H1 (cell line): Measurements from ENCODE around the gene LRRC41. TPM values are rescaled to one million over a fixed set of nuclear protein-coding genes. Genes with fewer than 3 reads are reported as not detected.

Experiments used
- CTCF ChIA-PET: fragments of 300-600 bp; sonication (Branson Sonifier 250); formaldehyde crosslinking; loops from one replicate; lab custom pipeline; 2021; ENCODE audit not compliant: partially characterized antibody; lab: Charles Lee
- POLR2A ChIA-PET: fragments of 300-600 bp; sonication (Branson Sonifier 250); formaldehyde crosslinking; loops from one replicate; lab custom pipeline; 2021; ENCODE audit warnings: inconsistent platforms; ENCODE audit not compliant: partially characterized antibody; lab: Charles Lee
- DNase-seq, 2 experiments: peaks; one replicate each; pipeline versions ENCODE4 v3.0.0 to v3.0.0-alpha.2; 2010 to 2022; ENCODE audit warnings: low spot score in 2 of 2, low read depth in 1 of 2, mixed read lengths in 1 of 2
- FAIRE-seq: peaks from 2 replicates; lab custom pipeline; 2011; peaks lifted over from hg19 to GRCh38; lab: Jason Lieb, UNC
- H2AFZ ChIP-seq: 2 replicates; pipeline ENCODE4 v1.8.1; 2012; ENCODE audit warnings: low read length, inconsistent platforms
- H2AK5ac ChIP-seq: 2 replicates; pipeline ENCODE4 v1.6.1; 2013; ENCODE audit warnings: low read depth, low read length
- H2BK120ac ChIP-seq: replicated peaks from 2 replicates; pipeline ENCODE3; 2013; ENCODE audit warnings: low read depth, low read length, inconsistent platforms
- H2BK12ac ChIP-seq: 2 replicates; pipeline ENCODE4 v1.6.1; 2013; ENCODE audit warnings: low read depth, low read length
- H2BK15ac ChIP-seq: 2 replicates; pipeline ENCODE4 v1.6.1; 2013; ENCODE audit warnings: low read length
- H2BK20ac ChIP-seq: 2 replicates; pipeline ENCODE4 v1.6.1; 2013; ENCODE audit warnings: low read length
- H2BK5ac ChIP-seq: 2 replicates; pipeline ENCODE4 v1.6.1; 2013; ENCODE audit warnings: low read depth, low read length
- H3K14ac ChIP-seq: 2 replicates; pipeline ENCODE4 v1.6.1; 2013; ENCODE audit warnings: inconsistent platforms; ENCODE audit not compliant: insufficient read length
- H3K18ac ChIP-seq: 2 replicates; pipeline ENCODE4 v1.6.1; 2013; ENCODE audit warnings: low read length; ENCODE audit errors: extremely low read depth
- H3K23ac ChIP-seq: 2 replicates; pipeline ENCODE4 v1.6.1; 2013; ENCODE audit warnings: inconsistent platforms; ENCODE audit not compliant: insufficient read length
- H3K23me2 ChIP-seq: 2 replicates; pipeline ENCODE4 v1.6.1; 2013; ENCODE audit warnings: low read depth, low read length
- H3K27ac ChIP-seq: 2 replicates; pipeline ENCODE4 v1.6.1; 2011; ENCODE audit warnings: low read depth, low read length, inconsistent platforms
- H3K27me3 ChIP-seq, 4 experiments: replicated peaks in 1 of 4; 1 replicate in 1 of 4; 2 replicates in 3 of 4; pipeline versions ENCODE4 v1.6.1 to v1.8.1; 2011 to 2013; ENCODE audit warnings: low read length in 3 of 4, mild to moderate bottlenecking in 3 of 4, inconsistent platforms in 2 of 4, mixed read lengths in 2 of 4, moderate library complexity in 1 of 4; ENCODE audit not compliant: control insufficient read depth in 3 of 4, insufficient read depth in 3 of 4; ENCODE audit errors: extremely low read depth in 1 of 4
- H3K36me3 ChIP-seq, 4 experiments: 2 replicates each; pipeline versions ENCODE4 v1.6.1 to v1.8.1; 2011 to 2013; ENCODE audit warnings: mild to moderate bottlenecking in 4 of 4, low read length in 3 of 4, moderate library complexity in 2 of 4, control low read depth in 1 of 4, inconsistent platforms in 1 of 4; ENCODE audit not compliant: insufficient read depth in 4 of 4, control insufficient read depth in 2 of 4
- H3K4ac ChIP-seq: replicated peaks from 2 replicates; pipeline ENCODE3; 2013; ENCODE audit warnings: low read length, low read depth, mixed read lengths, inconsistent platforms; ENCODE audit not compliant: insufficient read length
- H3K4me1 ChIP-seq, 4 experiments: replicated peaks in 1 of 4; 1 replicate in 1 of 4; 2 replicates in 3 of 4; pipeline versions ENCODE4 v1.6.1 to v1.8.1; 2011 to 2013; ENCODE audit warnings: low read length in 3 of 4, inconsistent platforms in 2 of 4, mixed read lengths in 1 of 4; ENCODE audit not compliant: insufficient read depth in 4 of 4, control insufficient read depth in 3 of 4
- H3K4me2 ChIP-seq, 2 experiments: 2 replicates each; pipeline versions ENCODE4 v1.6.1 to v1.8.1; 2011 to 2013; ENCODE audit warnings: low read depth in 2 of 2, low read length in 2 of 2, control low read depth in 1 of 2, inconsistent platforms in 1 of 2, mild to moderate bottlenecking in 1 of 2; ENCODE audit not compliant: insufficient read depth in 1 of 2
- H3K4me3 ChIP-seq, 4 experiments: fragments of 200-600, 300-600 bp in 1 of 4; sonication (generic), shearing (Covaris generic), sonication (Bioruptor Twin) in 1 of 4; 2 replicates each; pipeline versions ENCODE4 v1.5.1 to v1.8.1; 2011 to 2016; ENCODE audit warnings: low read length in 4 of 4, low read depth in 3 of 4, control low read depth in 2 of 4, inconsistent platforms in 2 of 4, mild to moderate bottlenecking in 2 of 4, mixed read lengths in 1 of 4, moderate library complexity in 1 of 4; ENCODE audit not compliant: insufficient read depth in 2 of 4; ENCODE audit errors: extremely low read depth in 1 of 4
- H3K56ac ChIP-seq: replicated peaks from 2 replicates; pipeline ENCODE3; 2013; ENCODE audit warnings: low read depth, mild to moderate bottlenecking, mixed read lengths, low read length, inconsistent platforms; ENCODE audit not compliant: insufficient read length
- H3K79me1 ChIP-seq: 2 replicates; pipeline ENCODE4 v1.6.1; 2013; ENCODE audit warnings: low read depth, low read length, control low read depth
- H3K79me2 ChIP-seq, 2 experiments: 2 replicates each; pipeline versions ENCODE4 v1.6.1 to v1.8.1; 2012 to 2013; ENCODE audit warnings: low read length in 2 of 2, mild to moderate bottlenecking in 2 of 2, inconsistent platforms in 1 of 2; ENCODE audit not compliant: insufficient read depth in 2 of 2, control insufficient read depth in 1 of 2
- H3K9ac ChIP-seq, 4 experiments: replicated peaks in 1 of 4; 1 replicate in 1 of 4; 2 replicates in 3 of 4; pipeline versions ENCODE4 v1.6.1 to v1.8.1; 2011 to 2013; ENCODE audit warnings: low read depth in 3 of 4, low read length in 3 of 4, control low read depth in 2 of 4, mild to moderate bottlenecking in 2 of 4, moderate library complexity in 2 of 4, inconsistent platforms in 1 of 4; ENCODE audit errors: extremely low read depth in 1 of 4
- H3K9me3 ChIP-seq, 2 experiments: 2 replicates each; pipeline versions ENCODE4 v1.6.1 to v1.8.1; 2012 to 2013; ENCODE audit warnings: mild to moderate bottlenecking in 2 of 2, moderate library complexity in 2 of 2, control low read depth in 1 of 2, inconsistent platforms in 1 of 2, low read depth in 1 of 2, low read length in 1 of 2, mixed read lengths in 1 of 2; ENCODE audit not compliant: insufficient read depth in 2 of 2
- H4K20me1 ChIP-seq, 2 experiments: replicated peaks in 1 of 2; 2 replicates each; pipeline versions ENCODE3 to v1.8.1; 2011 to 2013; ENCODE audit warnings: inconsistent platforms in 2 of 2, low read length in 2 of 2, mild to moderate bottlenecking in 1 of 2; ENCODE audit not compliant: insufficient read depth in 2 of 2, control insufficient read depth in 1 of 2
- H4K5ac ChIP-seq: 2 replicates; pipeline ENCODE4 v1.6.1; 2013; ENCODE audit warnings: low read length, low read depth, mixed read lengths, inconsistent platforms; ENCODE audit not compliant: insufficient read length
- H4K8ac ChIP-seq: 2 replicates; pipeline ENCODE4 v1.8.0; 2013; ENCODE audit warnings: mild to moderate bottlenecking, moderate library complexity, low read length, inconsistent platforms; ENCODE audit not compliant: insufficient read depth; ENCODE audit errors: extremely low read depth
- H4K91ac ChIP-seq: replicated peaks from 2 replicates; pipeline ENCODE3; 2013; ENCODE audit warnings: low read length, mixed read lengths, inconsistent platforms; ENCODE audit not compliant: insufficient read length
- CREB1 ChIP-seq: IDR thresholded peaks from 2 replicates; pipeline ENCODE4 v1.6.1; 2012; ENCODE audit warnings: inconsistent platforms
- WGBS, 2 experiments: shearing (Covaris generic) in 1 of 2; methylation state at CpG; one replicate each; pipeline versions ENCODE4 v1.1.6 to v1.1.7; 2013 to 2015; ENCODE audit warnings: low lambda C conversion rate in 2 of 2, mixed read lengths in 2 of 2, inconsistent platforms in 1 of 2, low coverage in 1 of 2, missing lambda C conversion rate in 1 of 2; ENCODE audit not compliant: insufficient replicate concordance in 2 of 2, insufficient coverage in 1 of 2, insufficient read length in 1 of 2; ENCODE audit errors: extremely low coverage in 1 of 2, missing lambda C conversion rate in 1 of 2; 5-methylcytosine and 5-hydroxymethylcytosine counted together
- polyA plus RNA-seq, 7 experiments: library from polyadenylated mRNA; depleted of rRNA in 3 of 7; stranded (reverse) in 5 of 7; unstranded in 2 of 7; fragments of >200 nt in 5 of 7; fragments of 200-250 nt in 2 of 7; gene quantifications; 1 replicate in 5 of 7; 2 replicates in 1 of 7; 4 replicates in 1 of 7; pipeline versions ENCODE4 v1.2.1 to v1.2.3, GENCODE V29; 2011 to 2013; ENCODE audit warnings: missing spikeins in 2 of 7, mixed read lengths in 2 of 7
- total RNA-seq: library from RNA; stranded (reverse); fragmentation: NEBNext Ultra II Directional; extraction: Animal tissue kit (Norgen Biotek cat#: 25700); gene quantifications from 2 replicates; pipeline ENCODE4 v1.2.1, GENCODE V29; 2021

LRRC41 gene
- total and polyA plus RNA-seq, 2 of the 8 experiments (the other 6 are each of a cell fraction or from before 2014, with no cell fraction given), result 36.8 to 51.2 TPM

GRCh38 chr1:46341222-46342083 lies 38.0 kb upstream of the LRRC41 start:
- WGBS, 2 experiments, result 65% methylated on average over 30 of the region's 31 CpGs; no CpG with 5 or more reads in 1 of the 2 experiments
- Histone ChIP-seq H3K4me1 (peaks cover 0 to 7% (median 4%) of the 10 kb centered on the region in 4 experiments; a peak in 4 of 7 replicates), H4K20me1 (peaks cover 0 to 5% of the 10 kb centered on the region in 2 experiments), H3K4me3 (peak overlapping the region; percentile 72 to 91 (median 86)), H3K27ac (peak overlapping the region; percentile 29; the same call in 1 of the 2 replicates), H3K23ac (no peak overlapping the region), H2BK20ac (no peak overlapping the region), H3K23me2 (peaks cover 9% of the 10 kb centered on the region), H3K79me1 (peaks cover 3% of the 10 kb centered on the region; the same call in 1 of the 2 replicates), H3K79me2 (no peaks in the 10 kb centered on the region; a peak in 1 of 4 replicates), H3K14ac (no peak overlapping the region), H3K9me3 (no peaks in the 10 kb centered on the region), H3K4me2 (peak overlapping the region; percentile 67 to 79), H3K27me3 (no peaks in the 10 kb centered on the region), H2AFZ (no peak overlapping the region), H2BK15ac (peak overlapping the region; percentile 61; the same call in 1 of the 2 replicates), H3K36me3 (peaks cover 0 to 20% (median 11%) of the 10 kb centered on the region in 4 experiments; a peak in 6 of 8 replicates), H2BK12ac (peak overlapping the region; percentile 90; the same call in 1 of the 2 replicates), H2BK120ac (no peak overlapping the region), H4K91ac (no peak overlapping the region), H3K56ac (no peak overlapping the region), H3K18ac (peak overlapping the region; percentile 48; the same call in 1 of the 2 replicates), H4K5ac (no peak overlapping the region), H2BK5ac (peak overlapping the region; percentile 93; the same call in 1 of the 2 replicates), H4K8ac (peak overlapping the region; percentile 81), H2AK5ac (0 out of 2 replicates have a peak overlapping the region, but pooled peaks have one; percentile 65), H3K4ac (no peak overlapping the region), H3K9ac (peak overlapping the region in 3 of 4 experiments; percentile 38 to 66 (median 51); a peak in 6 of 7 replicates)
- DNase-seq, result no peak
- FAIRE-seq, result no peak
- ChIA-PET CTCF (interaction anchor here (0.7 to 2.8 kb wide), 16 partner anchors 8 to 92 kb away, joined by 3 to 21 read pairs (median 3); partner anchors contain the start of genes LRRC41 and UQCRH), POLR2A (interaction anchor here (0.6 to 4.0 kb wide), 20 partner anchors 8 to 413 kb away, joined by 3 to 25 read pairs (median 4); partner anchors contain the start of genes LRRC41 and UQCRH)
- no peak for TF ChIP-seq CREB1
